Stimulated activated CD4-positive, alpha-beta T cell treated with anti-CD3 and anti-CD28 coated beads, Interleukin-12 subunit alpha, Interleukin-12 subunit beta, amount 100 ng/mL, for 4 hours (primary cell): ENCODE results near the gene TAS2R1.
"Not testable (repeated sequence)": the region's sequence is repeated elsewhere in the genome, so short reads cannot be mapped to it uniquely, and the experiment has no call there.

Experiments
- DNase-seq: peaks from one replicate; pipeline ENCODE4 v3.0.0-alpha.2; 2020

Gene TAS2R1

DNA sequence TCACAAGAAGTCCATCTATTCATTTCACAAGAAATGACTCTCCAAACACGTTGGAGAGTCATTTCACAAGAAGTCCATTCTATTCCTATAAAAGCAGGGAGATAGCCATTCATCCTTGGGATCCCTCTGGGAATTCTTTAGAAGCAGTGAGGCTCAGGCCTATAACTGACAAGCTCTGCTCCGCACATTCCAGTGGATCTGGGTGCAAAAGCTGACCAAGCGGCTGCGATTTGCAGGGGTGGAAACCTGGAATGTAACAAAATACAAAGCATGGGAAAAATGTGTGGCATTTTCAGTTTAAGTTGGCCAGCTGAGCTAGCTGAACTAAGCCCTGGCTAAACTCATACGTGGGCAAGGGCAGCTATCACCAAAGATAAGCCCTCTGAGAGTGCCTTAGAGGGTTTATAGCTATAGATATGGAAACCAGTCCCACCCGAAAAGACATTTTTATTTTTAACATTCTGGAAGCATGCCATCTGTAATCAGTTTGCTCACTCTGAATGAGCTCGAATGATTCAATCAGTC lies 8.7 kb downstream of the TAS2R1 start:
- no peak for DNase-seq

DNA sequence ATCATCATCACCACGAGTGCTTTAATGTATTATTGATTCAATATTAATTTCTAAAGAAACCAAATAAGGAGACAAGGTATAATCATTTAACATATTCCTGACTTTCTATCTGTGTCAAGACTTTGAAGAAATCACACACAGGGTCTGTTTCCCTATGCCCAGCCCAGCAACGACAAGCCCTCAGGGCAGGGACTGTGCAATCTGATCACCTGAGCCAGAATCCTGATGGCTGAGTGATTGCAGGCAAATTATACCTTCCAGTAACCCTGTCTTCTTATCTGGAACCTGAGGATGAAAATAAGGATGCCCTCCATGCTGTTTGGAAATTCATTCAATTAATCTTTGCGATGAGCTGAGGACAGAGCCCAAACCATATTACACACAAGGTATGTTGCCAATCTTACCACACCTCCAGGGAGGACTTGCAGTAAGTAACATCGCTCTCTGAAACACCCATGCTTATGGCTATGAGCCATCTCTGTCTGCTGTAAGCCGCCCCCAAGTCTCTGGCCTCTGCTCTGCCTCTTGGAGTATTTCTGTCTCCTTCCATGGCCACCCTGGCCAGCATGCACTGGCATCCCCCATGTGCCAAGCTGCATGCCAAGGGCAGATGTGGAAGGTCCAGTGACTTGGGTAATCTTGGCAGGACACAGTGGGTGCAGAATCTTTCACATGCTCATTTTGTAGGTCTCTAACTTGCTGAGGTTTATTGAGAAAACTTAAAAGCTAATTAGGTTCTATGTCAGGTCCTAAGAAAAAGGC lies 10.6 kb downstream of the TAS2R1 start:
- no peak for DNase-seq

DNA sequence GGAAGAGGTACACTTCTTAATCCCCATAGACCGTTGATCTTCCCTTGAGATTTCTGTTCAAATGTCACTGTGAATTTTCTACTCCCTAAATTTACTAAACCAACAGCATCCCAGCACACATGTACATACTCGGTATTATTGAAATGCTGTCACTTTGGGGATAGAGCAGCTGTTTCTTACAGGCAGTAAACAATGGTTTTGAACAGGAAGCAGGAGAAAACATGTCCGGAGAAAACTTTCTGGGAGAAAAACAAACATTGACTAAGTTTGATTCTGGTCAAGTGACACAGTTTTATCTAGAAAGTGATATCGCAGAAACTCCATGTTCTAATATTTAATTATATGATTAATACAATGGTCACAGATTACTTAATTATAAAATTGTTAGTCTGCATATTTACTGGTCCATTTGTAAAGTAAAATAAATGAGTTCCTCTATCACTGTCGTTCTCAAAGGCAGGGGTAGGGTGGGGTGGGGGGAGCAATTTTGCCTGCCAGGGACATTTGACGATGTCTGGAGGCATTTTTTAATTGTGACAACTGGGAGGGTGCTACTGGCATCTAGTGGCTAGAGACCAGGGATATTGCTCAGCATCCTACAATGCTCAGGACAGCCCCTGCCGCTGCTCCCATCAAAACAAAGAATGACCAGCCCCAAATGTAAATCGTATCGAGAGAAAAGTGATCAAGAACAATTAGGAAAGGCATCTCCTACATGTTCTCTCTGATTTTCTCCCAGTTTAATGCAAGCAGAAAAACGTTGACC lies 12.2 kb downstream of the TAS2R1 start:
- DNase-seq, result no peak

DNA sequence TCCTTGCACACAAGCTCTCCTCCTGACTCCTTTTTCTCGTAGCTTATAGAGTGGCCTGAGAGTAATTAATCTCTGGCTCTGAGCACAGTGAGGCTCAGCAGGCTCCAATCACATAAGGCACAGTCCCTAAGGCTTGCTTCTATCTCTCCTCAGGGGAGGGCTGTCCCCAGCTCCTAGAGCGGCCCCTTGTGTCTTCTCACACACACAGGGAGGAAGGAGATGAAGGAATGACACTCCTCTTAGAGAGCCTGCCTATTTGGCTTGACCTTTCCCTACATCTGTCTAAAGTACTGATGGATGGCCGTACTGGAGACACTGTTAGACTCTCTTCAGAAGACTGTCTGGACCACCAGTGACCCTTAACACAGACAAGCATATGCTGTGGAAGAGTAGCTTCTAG lies 12.9 kb downstream of the TAS2R1 start:
- DNase-seq, result no peak

DNA sequence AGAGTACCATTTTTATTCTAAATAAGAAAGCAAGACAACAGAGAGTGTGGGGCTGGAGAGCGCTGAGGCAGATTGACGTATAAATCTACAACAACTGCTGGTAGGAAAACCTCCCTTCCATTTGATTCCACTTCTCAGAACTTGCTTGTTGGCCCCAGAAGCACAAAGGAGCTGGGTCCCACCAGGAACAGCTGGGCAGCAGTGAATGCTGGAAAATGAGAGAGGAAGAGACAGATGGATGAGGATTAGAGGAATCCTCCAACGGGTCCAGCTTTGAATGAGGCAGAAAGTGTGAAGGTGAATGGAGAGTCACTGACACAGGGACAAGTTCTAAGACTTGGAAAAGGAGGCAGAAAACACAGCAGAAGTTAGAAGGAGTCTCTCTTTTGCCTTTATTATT lies 14.8 kb downstream of the TAS2R1 start:
- no peak for DNase-seq

DNA sequence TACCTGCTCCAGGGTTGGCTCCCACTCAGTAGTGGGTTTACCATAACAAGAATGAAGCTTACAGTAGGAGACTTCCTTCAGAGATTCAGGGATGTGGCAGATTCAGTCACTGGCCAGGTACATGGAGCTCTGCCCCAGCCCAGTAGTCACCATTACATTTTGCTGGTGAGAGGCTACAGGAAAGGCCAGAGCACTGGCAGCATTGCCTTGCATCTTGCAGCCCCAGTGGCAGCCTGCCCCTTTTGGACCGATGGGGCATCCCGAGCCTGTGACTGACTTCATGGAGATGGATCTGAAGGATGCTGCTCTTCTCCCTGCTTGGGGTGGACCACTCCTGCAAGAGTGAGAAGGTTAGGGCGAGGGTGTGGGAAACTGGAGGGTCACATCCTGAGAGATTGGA lies 16.8 kb downstream of the TAS2R1 start:
- no peak for DNase-seq

DNA sequence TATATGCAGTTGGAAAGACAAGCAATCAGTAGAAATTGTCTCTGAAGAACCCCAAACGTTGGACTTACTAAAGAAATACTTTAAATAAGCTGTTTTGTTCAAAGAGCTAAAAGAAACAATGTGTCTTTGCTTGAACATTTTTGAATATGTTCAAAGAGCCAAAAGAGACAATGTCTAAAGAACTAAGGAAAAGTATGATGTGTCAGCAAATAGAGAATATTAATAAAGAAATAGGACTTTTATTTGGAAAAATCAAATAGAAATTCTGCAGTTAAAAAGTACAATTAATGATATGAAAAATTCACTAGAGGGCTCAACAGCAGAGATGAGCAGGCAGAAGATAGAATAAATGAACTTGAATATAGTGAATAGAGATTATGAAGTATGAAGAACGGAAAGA lies 19.2 kb downstream of the TAS2R1 start:
- DNase-seq, result no peak

DNA sequence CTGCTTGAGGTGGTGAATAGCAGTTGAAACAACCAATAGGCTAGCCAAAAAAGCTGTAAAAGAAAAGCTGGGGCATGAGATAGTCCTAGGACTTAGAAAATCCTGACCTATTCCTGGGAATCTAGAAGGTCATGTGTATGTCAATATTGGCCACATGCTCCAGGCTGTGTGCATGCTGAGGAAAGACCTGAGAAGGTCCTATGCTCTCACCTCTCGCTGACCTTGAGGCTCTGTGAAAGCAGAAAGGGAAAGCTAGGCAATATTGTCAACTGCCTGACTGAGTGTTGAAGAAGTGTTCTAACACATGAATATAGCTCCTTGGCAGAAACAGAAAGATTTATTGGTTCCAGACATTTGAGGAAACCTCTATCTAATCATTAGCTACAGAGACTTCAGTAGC lies 19.8 kb downstream of the TAS2R1 start:
- DNase-seq, result no peak

DNA sequence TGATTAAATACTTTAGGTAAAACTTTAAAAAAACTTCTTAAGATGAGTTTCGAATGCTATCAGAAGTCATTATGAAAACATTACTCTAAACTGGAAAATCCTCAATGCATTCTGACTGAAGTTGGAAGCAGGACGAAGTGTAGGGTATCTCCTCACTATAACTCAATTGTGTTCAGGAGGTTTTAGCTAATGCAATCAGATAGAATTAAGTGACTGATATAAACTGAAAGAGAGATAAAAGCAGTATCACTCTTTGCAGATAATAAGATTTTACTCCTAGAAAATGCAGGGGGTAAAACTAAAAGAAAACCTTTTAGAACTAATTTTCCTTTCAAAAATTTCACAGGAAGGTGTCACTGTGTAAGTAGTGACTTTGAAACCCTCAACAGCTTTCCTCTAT lies 22.1 kb downstream of the TAS2R1 start:
- no peak for DNase-seq

DNA sequence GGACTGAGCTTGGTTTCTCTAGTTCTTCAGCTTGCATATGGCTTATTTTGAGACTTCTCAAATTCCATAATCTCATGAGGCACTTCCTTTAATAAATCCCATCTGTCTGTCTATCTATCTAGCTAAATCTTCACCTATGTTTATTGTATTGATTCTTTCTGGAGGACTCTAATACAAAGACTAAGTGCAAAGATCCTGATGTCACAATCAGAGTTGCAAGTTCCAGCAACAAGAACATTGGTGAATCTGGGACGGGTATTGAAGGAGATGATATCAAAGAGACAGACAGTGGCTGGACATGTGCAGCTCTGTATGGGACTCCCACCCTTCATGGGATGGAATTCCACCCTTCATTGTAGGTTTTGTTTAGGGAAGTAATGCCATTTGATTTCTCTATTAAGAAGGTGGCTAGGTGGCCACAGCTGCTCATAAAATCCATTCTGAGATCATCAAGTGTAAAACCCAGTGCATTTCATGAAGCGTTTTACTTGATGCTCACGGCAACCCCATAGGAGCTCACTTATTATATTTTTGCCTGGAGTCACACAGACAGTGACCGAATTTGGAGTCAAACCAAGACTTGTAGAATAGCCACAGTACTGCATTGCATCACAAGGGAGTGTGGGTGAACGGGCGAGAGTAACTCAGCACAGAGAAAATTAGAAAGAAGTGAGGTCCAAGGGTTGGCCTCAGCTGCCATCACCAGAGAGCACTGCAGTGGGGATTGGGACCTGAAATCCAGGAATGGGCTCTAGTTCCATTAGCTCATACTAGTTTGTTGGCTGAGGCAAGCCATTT lies 24.9 kb downstream of the TAS2R1 start:
- DNase-seq, result no peak

DNA sequence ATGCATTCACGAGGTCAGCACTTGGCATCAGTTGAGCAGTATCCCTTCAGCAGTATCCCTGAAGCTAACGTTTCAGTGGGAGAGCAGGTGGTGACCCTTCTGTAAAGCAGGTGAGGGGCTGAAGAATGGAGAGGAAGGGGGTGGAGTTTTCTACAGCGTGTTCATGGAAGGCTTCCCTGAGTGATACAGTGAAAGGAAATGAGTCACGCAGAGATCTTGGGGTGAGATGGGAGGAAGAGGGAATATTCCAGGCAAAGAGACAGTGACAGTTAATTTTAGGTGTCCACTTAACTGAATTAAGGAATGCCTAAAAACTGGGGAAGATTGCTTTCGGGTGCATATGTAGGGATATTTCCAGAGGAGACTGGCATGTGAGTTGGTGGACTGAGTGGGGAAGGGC lies 25.7 kb downstream of the TAS2R1 start:
- DNase-seq, result no peak

DNA sequence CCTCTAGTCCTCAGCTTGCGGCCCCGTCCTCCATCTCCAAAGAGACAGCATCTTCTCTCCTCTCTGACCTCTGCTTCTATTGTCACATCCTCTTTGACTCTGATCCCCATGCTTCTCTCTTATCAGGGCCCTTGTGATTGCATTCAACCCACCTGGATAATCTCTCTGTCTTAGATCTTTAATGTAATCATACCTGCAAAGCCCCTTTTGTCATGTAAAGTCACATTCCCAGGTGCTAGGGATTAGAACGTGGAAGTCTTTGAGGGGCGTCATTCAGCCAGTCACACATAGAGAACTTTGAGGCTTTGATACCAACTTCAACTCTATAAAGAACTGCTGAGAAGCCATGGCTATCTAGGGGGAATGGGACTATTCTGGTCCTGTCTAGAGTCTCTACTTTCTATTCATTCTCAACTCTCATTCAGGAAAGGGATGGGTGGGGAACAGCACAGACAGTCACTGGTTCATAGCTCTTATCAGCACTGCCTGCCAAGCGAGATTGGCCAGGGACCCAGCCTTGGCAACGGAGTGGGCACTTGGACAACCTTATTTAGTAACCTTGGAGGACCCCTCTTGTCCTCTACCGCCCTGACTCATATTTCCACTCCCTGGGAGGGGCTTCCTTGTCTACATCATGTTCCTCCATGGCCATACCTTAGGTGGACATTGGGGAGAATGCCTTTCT lies 29.0 kb downstream of the TAS2R1 start:
- no peak for DNase-seq

DNA sequence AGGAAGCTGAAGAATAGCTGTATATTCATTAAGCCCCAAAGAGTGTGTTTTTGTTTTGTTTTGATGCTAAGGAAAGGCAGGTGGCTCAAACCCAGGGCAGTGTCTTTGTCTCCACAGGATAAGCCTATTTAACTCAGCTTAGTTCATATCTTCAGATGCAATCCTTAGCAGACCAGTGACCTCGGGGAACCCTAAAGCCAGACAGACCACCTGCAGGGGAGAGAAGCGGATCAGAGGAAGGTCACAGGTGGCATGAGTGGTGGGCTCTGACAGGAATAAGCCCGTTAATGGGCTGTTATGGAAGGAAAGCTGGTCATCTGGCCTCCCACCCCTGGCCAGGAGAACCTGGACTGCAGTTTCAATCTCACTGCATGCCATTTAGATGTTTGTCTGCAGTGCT lies 30.8 kb downstream of the TAS2R1 start:
- no peak for DNase-seq

DNA sequence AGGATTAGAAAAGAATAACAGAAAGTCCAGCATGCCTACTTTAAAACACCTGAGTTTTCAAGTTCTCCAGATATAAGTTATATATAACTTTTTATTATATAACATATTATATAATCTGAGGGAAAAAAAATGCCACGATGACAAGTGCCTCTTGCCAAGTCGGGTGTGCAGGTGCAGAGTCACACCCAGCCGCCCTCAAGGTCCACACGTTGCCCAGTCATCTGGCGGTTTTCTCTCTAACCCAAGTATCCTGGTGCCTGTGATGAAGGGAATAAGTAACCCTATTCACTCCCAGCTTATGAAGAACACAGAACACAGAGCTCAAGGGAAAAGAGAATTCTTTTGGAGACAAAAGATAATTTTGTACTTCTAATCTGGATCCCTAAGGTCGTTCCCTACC lies 31.8 kb downstream of the TAS2R1 start:
- DNase-seq, result not testable (repeated sequence)

DNA sequence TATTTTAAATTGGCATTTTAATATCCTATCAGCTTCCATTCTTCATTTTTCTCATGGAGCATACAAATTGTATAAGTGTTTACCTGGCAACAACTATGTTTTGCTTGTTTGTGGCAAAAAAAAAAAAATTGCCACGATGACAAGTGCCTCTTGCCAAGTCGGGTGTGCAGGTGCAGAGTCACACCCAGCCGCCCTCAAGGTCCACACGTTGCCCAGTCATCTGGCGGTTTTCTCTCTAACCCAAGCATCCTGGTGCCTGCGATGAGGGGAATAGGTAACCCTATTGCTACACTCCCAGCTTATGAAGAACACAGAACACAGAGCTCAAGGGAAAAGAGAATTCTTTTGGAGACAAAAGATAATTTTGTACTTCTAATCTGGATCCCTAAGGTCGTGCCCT lies 32.8 kb downstream of the TAS2R1 start:
- not testable (repeated sequence) for DNase-seq

DNA sequence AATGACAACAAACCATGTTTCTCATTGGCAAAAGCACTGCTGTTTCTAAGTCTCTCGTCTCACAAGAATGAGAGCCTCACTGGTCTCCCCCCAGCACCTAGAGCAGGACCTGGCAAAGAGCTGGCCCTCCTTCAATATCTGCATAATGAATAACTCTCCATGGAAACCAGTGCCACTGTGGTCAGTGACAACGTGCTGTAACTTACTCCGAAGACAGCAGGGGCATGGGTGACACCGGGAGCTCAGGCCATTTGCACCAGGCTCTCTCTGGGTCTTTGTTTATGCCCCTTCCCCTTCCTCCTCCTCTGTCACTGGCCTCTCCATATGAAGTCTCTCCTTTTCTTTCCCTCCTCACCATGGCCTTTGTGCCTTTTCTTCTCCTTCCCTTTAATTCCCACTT lies 33.3 kb downstream of the TAS2R1 start:
- DNase-seq, result no peak

DNA sequence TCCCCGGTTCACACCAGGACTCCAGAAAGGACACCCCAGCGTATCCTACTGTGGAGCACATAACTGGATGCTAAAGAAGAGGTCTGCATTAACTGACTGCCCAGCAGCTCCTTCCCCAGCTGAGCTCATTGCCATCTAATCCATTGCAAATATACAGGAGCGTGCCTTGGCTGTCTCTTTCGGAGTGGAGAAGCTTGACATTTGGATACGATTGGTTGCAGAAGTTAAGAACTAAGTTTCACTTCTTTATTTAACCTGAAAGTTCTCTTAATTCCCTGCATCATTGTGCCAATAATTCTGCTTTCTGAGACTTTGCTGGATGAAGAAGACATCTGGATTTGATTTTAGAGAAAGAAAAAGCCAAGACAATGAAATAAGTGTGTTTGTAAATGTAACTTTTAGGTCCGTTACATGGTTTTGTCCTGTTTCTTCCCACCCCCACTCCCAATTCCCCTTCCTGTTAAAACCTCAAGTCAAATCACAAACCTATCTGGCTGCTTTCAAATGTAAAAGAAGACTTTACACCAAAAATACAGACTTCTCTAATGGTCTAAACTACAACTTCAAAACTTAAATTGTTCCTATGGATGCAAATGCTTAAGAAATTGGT lies 33.9 kb downstream of the TAS2R1 start:
- DNase-seq, result no peak

DNA sequence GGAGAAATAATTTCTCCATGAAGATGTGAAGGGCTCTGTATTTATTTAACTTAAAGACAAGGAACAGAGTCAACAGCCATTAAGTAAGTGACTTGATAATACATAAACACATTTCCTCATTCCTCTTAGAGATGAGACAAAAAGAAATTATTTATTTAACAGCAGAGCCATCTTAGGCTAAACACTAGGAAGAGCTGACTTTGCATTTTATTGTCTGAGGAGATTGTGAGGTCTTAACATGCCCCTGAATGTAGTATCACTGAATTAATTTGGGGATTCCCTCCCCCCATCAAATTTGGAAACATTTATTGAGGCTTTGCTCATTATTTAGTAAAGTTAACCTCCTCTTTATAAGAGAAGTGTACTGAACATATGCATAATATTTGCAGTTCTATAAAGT lies 35.2 kb downstream of the TAS2R1 start:
- no peak for DNase-seq

DNA sequence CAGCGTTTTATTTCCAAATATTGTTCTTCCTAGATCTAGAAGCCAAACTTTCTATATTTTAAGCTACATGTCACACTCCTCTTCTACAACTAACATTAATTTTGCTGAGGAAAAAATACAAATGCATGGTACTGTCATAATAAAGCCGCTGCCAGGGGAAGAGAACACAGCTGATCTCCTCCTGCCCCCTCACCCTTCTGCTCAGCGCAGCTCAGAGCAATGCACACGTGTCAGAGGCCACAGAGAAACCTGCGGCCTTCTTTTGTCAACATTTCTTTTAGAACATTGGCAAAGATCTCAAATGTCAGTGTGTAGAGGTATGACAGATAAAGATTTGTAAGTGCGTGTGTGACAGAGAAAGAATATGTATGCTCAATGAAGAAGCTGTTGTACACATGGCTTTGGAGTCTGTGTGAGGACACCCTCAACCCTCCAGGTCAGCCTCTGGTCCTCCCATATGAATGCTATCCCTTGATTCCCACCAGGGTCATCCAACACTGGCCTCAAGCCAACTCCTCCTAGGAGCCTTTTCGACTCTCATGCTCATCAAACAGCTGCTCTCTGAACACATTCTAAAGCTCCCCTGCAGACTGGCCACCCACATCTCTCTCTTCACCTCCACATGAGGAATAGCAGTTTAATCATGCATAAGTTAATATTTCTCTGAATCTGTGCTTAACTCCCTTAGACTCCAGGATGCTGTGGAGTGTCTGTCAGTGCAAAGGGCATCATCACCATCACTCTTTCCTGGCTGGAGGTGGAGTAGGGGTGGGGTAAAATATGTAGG lies 40.9 kb downstream of the TAS2R1 start:
- DNase-seq, result no peak

DNA sequence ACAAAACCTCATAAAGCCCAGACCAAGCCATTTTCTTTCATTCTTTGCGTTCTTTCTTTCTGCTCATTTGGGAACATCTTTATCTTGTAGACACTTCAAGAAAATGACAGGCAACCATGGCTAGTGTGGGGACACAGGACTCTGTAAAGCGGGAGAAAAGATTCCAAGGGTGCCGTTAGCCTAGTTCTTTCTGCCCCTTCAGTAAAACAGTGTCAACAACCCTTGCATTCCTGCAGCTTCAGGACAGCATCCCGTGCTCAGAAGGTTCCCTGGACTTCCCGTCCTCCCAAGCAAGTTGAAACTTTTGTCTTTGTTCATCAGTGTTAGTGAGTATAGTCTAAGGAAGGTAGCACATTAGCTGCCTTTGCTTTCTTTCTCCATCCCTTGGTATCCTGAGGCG lies 41.9 kb downstream of the TAS2R1 start:
- no peak for DNase-seq

DNA sequence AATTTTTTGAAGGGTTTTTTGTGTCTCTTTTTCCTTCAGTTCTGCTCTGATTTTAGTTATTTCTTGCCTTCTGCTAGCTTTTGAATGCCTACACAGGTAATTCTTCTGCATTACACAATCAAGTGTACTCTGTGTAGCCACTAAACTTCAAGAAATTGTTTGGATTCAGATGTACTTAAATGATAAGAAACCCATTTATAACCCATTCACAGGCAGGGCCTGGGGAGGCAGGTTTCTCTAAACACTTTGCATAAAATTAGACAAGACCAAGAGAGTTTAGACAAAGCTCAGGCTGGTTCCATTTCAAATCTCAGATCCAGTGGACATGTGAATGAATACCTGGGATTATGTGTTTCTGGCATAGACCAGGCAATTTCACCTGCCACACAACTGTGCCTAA lies 43.0 kb downstream of the TAS2R1 start:
- no peak for DNase-seq

DNA sequence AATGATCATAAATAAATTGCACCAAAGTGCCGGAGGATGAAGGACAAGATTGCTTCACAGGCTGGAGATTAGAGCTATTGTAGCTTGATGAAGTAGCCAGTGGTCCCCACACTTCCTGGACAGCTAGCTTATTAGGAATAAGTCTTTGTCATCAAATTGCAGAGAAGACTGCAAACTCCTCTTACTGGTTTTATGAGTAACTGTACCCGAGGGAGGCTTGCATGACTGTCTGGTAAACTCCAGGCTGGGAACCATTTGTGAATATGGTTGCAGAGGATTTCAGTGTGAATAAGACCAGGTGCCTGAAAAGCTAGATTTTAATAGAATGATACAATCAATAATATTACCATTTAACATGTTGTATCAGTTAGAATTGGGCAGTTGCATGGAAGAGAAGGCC lies 47.7 kb downstream of the TAS2R1 start:
- no peak for DNase-seq
